AG09319 (cell line): ENCODE data around the gene LCE5A.

Experiments used
- DNase-seq: peaks from one replicate; pipeline ENCODE4 v3.0.0-alpha.2; 2010; ENCODE audit warnings: low read depth; ENCODE audit errors: extremely low read depth
- CTCF ChIP-seq: IDR thresholded peaks from 2 replicates; pipeline ENCODE4 v1.5.1; 2011; ENCODE audit warnings: low read depth, mild to moderate bottlenecking, inconsistent platforms, low read length, moderate library complexity

Gene LCE5A

DNA sequence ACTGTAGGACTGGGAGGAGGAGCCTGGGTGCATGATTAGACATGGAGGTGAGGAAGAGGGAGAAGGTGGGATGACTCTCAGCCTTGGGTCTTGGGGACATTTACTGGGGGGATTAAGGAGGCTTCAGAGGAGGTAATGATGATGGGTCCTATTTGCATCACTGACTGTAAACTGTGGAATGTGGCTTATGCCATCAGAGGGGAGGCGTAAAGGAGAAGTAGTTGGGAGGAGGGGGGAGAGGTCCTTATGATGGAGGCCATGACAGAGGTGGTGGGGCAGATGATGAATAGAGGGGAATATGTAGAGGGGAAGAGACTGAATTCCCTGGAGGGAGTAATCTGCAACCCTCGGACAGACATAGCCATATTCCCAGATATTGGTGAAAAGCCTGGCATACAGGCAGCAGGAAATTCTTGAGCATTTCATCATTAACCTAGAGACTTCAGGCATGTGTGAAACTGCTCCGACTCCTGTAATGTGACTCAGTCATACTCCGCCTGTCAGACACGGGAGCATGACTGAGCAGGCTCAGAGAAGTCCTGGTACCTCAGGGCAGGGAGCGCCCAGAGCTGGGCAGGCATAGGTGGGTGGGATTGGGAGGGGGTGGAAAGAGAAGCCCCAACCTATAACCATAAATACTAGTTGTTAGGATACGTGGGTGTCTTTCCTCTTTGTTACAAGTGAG lies 8.0 kb upstream of the LCE5A start:
- no peak for TF ChIP-seq CTCF
- DNase-seq = no peak

- no peak for DNase-seq
- TF ChIP-seq CTCF = no peak
Observed at GRCh38 chr1:152505083-152505482, 5.5 kb upstream of the LCE5A start.

DNA sequence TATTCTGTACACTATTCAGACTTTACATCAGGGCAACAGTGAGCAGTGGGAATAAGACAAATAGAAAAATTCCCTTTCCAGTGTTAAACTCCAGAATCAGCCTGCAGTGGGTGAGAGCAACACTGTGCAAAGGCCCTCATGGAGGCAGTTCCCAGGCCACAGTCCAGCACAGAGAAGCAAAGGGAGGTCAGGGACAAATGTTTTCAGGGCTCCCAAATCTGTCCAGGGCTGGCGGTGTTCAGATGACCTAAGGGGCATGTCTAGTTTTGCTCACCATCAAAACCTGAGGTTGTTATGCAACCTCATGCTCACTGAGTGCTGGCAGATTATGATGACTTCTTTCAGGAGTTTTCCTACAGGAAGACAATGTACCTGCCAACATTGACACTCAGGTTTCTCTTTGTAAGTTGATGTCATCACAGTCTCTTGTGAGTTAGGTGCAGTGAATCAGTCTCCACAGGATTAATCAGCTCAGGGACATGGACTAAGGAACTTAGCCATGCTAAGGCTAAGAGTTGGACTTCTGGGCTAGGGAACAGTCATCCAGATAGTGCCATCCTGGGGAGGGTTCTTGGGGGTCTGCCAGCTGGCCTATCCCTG lies 3.6 kb upstream of the LCE5A start:
- no peak for DNase-seq
- TF ChIP-seq CTCF = no peak

- TF ChIP-seq CTCF = no peak
- no peak for DNase-seq
Observed at GRCh38 chr1:152511596-152511995, 993 bp downstream of the LCE5A start.

DNA sequence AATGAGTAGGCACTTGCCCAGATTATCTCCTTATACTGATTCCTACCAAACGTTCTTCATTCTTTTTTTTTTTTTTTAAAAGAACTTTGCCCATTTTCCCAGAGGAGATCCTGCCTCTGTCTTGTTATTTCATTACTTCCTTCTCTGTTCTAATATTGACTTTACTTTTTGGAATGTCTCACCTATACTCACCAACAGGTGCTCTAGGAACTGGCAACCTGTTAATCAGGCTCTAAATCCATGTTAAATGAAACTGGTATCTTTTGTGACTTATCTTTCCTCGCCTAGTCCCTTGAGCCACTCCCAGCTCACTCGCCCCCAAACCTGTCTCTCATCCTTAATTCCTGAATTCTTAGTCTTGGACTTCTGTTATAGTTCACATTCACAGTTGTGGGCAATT lies 2.5 kb downstream of the LCE5A start:
- DNase-seq = no peak
- TF ChIP-seq CTCF = no peak

DNA sequence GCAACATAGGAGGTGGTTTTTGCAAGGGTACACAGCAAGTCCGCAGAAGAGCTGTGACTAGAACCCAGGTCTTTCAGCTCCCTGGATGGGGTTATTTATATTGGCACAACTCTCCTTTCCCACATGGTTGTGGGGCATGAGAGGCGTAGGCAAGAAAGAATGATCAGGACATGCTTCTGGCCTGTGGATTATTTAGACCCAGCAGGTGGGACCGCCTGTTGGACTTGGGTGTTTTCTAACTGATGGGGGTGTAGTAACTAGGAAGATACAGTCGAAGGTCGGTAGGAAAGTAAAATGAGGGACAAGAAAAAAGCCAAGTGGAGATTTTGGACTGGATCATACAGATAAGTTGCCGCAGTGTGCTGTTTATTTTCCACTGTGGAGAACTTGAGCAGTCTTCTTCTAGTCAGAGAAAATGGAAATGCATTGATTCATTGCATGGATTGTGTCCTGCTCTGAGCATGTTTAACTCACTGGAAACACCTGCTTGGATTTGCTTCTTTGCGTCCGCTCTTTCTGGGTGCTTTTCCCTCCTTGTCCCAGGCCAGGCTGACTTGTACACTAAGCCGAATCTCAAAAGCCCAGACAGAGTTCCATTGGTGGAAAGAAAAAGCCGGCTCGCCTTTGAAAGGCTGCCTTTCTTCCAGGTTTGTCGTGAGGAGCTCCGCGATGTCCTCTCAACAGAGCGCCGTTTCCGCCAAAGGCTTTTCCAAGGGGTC lies 4.3 kb downstream of the LCE5A start:
- TF ChIP-seq CTCF = no peak
- no peak for DNase-seq

DNA sequence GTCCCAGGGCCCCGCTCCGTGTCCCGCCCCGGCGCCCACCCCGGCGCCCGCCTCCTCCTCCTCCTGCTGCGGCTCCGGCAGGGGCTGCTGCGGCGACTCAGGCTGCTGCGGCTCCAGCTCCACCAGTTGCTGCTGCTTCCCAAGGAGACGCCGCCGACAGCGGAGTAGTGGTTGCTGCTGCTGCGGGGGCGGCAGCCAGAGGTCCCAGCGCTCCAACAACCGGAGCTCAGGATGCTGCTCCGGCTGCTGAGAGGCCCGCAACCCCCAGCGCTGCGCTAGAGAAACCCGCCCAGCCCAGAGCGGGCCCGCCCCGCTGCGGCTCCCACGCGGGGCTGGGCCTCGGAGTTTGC lies 4.8 kb downstream of the LCE5A start:
- TF ChIP-seq CTCF = no peak
- DNase-seq = no peak
